GM12878 (cell line): Measurements from ENCODE around the gene CHL1. TPM values are rescaled to one million over a fixed set of nuclear protein-coding genes. Genes with fewer than 3 reads are reported as not detected.

Experiments
- ATAC-seq: fragments of 200-7000 bp; cut with Tn5 transposase; 3 replicates; pipeline ENCODE4 v1.9.1; 2020; ENCODE audit warnings: mild to moderate bottlenecking, moderate library complexity
- BruUV-seq: library from RNA; stranded (reverse); fragments of 400-500 nt; replicated peaks from 2 replicates; lab custom pipeline; 2021; lab: Mats Ljungman, UMichigan
- CTCF ChIA-PET: fragments of 300-600 bp; sonication (Branson Sonifier 250); formaldehyde crosslinking; extraction: SDS; loops from one replicate; lab custom pipeline; 2021; ENCODE audit warnings: inconsistent platforms; lab: Yijun Ruan, JAX
- POLR2A ChIA-PET: fragments of 350-600 bp; formaldehyde crosslinking; extraction: SDS; loops from one replicate; lab custom pipeline; 2021; ENCODE audit warnings: inconsistent platforms; lab: Charles Lee
- RAD21 ChIA-PET: fragments of 300-600 bp; sonication (Branson Sonifier 250); formaldehyde crosslinking; loops from one replicate; lab custom pipeline; 2023; ENCODE audit warnings: antibody characterized with exemption; ENCODE audit not compliant: unreplicated experiment; lab: Charles Lee
- SMC1A ChIA-PET: fragments of 300-600 bp; sonication (Branson Sonifier 250); formaldehyde crosslinking; loops from one replicate; lab custom pipeline; 2023; ENCODE audit not compliant: unreplicated experiment, uncharacterized antibody; lab: Charles Lee
- DNase-seq: peaks from one replicate; pipeline ENCODE4 v3.0.0-alpha.2; 2011; ENCODE audit warnings: low read depth, low spot score
- FAIRE-seq: peaks from 3 replicates; lab custom pipeline; 2011; peaks lifted over from hg19 to GRCh38; lab: Jason Lieb, UNC
- H2AFZ ChIP-seq: 2 replicates; pipeline ENCODE4 v1.6.0; 2011; ENCODE audit warnings: low read depth, low read length, control low read depth; ENCODE audit not compliant: control insufficient read depth
- H3K27ac ChIP-seq: 2 replicates; pipeline ENCODE4 v1.5.1; 2011; ENCODE audit warnings: control low read depth; ENCODE audit not compliant: control insufficient read depth, insufficient read depth
- H3K27me3 ChIP-seq, 2 experiments: replicated peaks in 1 of 2; 2 replicates each; pipeline versions ENCODE4 v1.6.0 to v1.6.1; 2011; ENCODE audit warnings: low read length in 1 of 2; ENCODE audit not compliant: control insufficient read depth in 2 of 2, insufficient read depth in 2 of 2
- H3K36me3 ChIP-seq, 2 experiments: 2 replicates each; pipeline ENCODE4 v1.5.1; 2011; ENCODE audit warnings: low read length in 1 of 2; ENCODE audit not compliant: control insufficient read depth in 2 of 2, insufficient read depth in 2 of 2
- H3K4me1 ChIP-seq: 2 replicates; pipeline ENCODE4 v1.6.1; 2011; ENCODE audit warnings: mild to moderate bottlenecking, low read length, moderate library complexity, mixed read lengths; ENCODE audit not compliant: control insufficient read depth, insufficient read depth
- H3K4me2 ChIP-seq: 2 replicates; pipeline ENCODE4 v1.6.0; 2011; ENCODE audit warnings: control low read depth; ENCODE audit not compliant: control insufficient read depth, insufficient read depth
- H3K4me3 ChIP-seq: fragments of 200-600 bp; sonication (generic); 2 replicates; pipeline ENCODE4 v1.5.1; 2016
- H3K79me2 ChIP-seq: 2 replicates; pipeline ENCODE4 v1.6.0; 2011; ENCODE audit warnings: low read length; ENCODE audit not compliant: control insufficient read depth, insufficient read depth
- H3K9ac ChIP-seq: 2 replicates; pipeline ENCODE4 v1.8.0; 2011; ENCODE audit warnings: low read length, control low read depth, mixed read lengths; ENCODE audit not compliant: control insufficient read depth, insufficient read depth
- H3K9me3 ChIP-seq: replicated peaks from 3 replicates; pipeline ENCODE4 v1.5.1; 2011; ENCODE audit warnings: mild to moderate bottlenecking, low read length; ENCODE audit not compliant: control insufficient read depth, insufficient read depth
- H4K20me1 ChIP-seq: 2 replicates; pipeline ENCODE4 v1.6.0; 2011; ENCODE audit not compliant: control insufficient read depth, insufficient read depth
- ASH2L ChIP-seq: fragments of 300-600, 200-600 bp; sonication (generic); IDR thresholded peaks from 2 replicates; pipeline ENCODE4 v1.6.1; 2017; ENCODE audit warnings: low read depth, mild to moderate bottlenecking, borderline replicate concordance
- BMI1 ChIP-seq: fragments of 450-650 bp; IDR thresholded peaks from 2 replicates; pipeline ENCODE4 v1.6.1; 2016; ENCODE audit warnings: mild to moderate bottlenecking, moderate library complexity, borderline replicate concordance
- FOS ChIP-seq: IDR thresholded peaks from 3 replicates; pipeline ENCODE4 v1.6.1; 2011; ENCODE audit warnings: borderline replicate concordance; ENCODE audit not compliant: insufficient read length; ENCODE audit errors: extremely low read depth
- GABPA ChIP-seq: IDR thresholded peaks from 2 replicates; pipeline ENCODE4 v1.6.1; 2014; ENCODE audit warnings: antibody characterized with exemption, low read depth, mild to moderate bottlenecking, inconsistent platforms
- LARP7 ChIP-seq: fragments of 450-650 bp; IDR thresholded peaks from 2 replicates; pipeline ENCODE4 v1.6.1; 2017; ENCODE audit warnings: mild to moderate bottlenecking
- MEF2A ChIP-seq: IDR thresholded peaks from 2 replicates; pipeline ENCODE4 v1.6.1; 2011; ENCODE audit warnings: low read depth, mild to moderate bottlenecking, low read length, moderate library complexity; ENCODE audit not compliant: insufficient read depth
- NR2C2 ChIP-seq: IDR thresholded peaks from 2 replicates; pipeline ENCODE4 v1.6.1; 2011; ENCODE audit warnings: borderline replicate concordance, low read depth; ENCODE audit not compliant: control insufficient read depth, insufficient read length
- SREBF2 ChIP-seq: IDR thresholded peaks from 2 replicates; pipeline ENCODE4 v1.6.1; 2012; ENCODE audit warnings: mild to moderate bottlenecking, low read length
- ZNF384 ChIP-seq: IDR thresholded peaks from 2 replicates; pipeline ENCODE4 v1.6.1; 2012; ENCODE audit warnings: low read depth, mild to moderate bottlenecking, low read length, improper control_type of control experiment, borderline replicate concordance
- WGBS: methylation state at CpG from one replicate; pipeline ENCODE4 v1.1.6; 2016; ENCODE audit warnings: low lambda C conversion rate; ENCODE audit not compliant: insufficient replicate concordance, insufficient coverage; ENCODE audit errors: missing lambda C conversion rate; 5-methylcytosine and 5-hydroxymethylcytosine counted together
- in situ Hi-C: fragments of 300-500 bp; cut with MboI; formaldehyde crosslinking; loops from 9 replicates; pipeline ENCODE4 v1.14.3; 2018; ENCODE audit warnings: mixed read lengths
- intact Hi-C: fragments of 100-400 bp; cut with micrococcal nuclease; formaldehyde crosslinking; loops from one replicate; pipeline ENCODE4 v1.14.2; 2022; ENCODE audit not compliant: unreplicated experiment
- polyA plus RNA-seq, 11 experiments: library from polyadenylated mRNA; depleted of rRNA in 4 of 11; unstranded in 6 of 11; stranded (reverse) in 5 of 11; fragments of >200 nt; fragmentation: Nextera tagmentation in 4 of 11; fragmentation: Illumina TruSeq in 1 of 11; extraction: Ambion mirVana in 4 of 11; extraction: Trizol in 1 of 11; gene quantifications; 1 replicate in 1 of 11; 2 replicates in 10 of 11; pipeline versions ENCODE4 v1.2.1 to v1.2.3, GENCODE V29; 2011 to 2016; ENCODE audit warnings: inconsistent platforms in 2 of 11, missing spikeins in 2 of 11, low read depth in 1 of 11
- total RNA-seq, 4 experiments: library from RNA; depleted of rRNA in 3 of 4; stranded (reverse); fragments of >200 nt in 3 of 4; fragmentation: Illumina TruSeq in 1 of 4; extraction: Trizol in 1 of 4; gene quantifications; 2 replicates each; pipeline versions ENCODE4 v1.2.1 to v1.2.3, GENCODE V29; 2013 to 2021
- TF ChIP-seq, protein P1 (sequence below): IDR thresholded peaks from 2 replicates; pipeline ENCODE4 v1.6.1; 2011; ENCODE audit warnings: borderline replicate concordance, low read depth, mild to moderate bottlenecking, moderate library complexity, mixed read lengths, low read length; ENCODE audit not compliant: insufficient read depth; ENCODE audit errors: extremely low read length
- TF ChIP-seq, protein P2 (sequence below): fragments of 150-350 bp; IDR thresholded peaks from 2 replicates; pipeline ENCODE4 v1.6.1; 2014; ENCODE audit warnings: mild to moderate bottlenecking, low read depth, low read length

The CHL1 gene
- total and polyA plus RNA-seq, 10 of the 15 experiments (the other 5 are each of a cell fraction or from before 2014, with no cell fraction given): 0.71 to 30.4 (median 1.8) TPM

DNA sequence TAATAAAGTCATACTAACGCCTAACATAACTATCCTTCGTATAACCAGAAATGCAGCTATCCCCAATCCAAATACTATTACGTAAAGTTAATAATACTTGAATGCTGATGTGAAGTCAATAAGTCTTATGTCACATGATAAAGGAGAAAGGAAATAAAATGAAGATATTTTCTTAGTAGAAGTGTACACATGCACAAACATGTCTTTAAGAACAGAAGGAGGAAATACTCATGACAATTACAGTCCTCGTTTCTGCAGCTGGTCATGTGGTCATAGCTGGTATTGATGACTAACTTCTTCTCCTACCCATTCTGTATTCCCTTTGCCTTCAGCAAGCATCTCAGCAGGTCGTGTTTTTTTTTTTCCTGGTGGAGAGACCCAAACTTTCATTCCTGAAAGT is 244.3 kb downstream of the CHL1 start:
- no peak for DNase-seq
- SMC1A ChIA-PET: no interaction called here
- ATAC-seq: no peak
- in situ Hi-C loops: no loop called here
- intact Hi-C loops: no loop called here
- RAD21 ChIA-PET: no interaction called here
- CTCF ChIA-PET: no interaction called here
- no peak overlapping the region for H3K9ac ChIP-seq
- FAIRE-seq: no peak
- POLR2A ChIA-PET: no interaction called here
- no peak for TF ChIP-seq GABPA
- TF ChIP-seq, protein P1, sequence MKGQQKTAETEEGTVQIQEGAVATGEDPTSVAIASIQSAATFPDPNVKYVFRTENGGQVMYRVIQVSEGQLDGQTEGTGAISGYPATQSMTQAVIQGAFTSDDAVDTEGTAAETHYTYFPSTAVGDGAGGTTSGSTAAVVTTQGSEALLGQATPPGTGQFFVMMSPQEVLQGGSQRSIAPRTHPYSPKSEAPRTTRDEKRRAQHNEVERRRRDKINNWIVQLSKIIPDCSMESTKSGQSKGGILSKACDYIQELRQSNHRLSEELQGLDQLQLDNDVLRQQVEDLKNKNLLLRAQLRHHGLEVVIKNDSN: no peak
- H3K4me2 ChIP-seq: no peak overlapping the region
- no peak overlapping the region for H3K27ac ChIP-seq
- no peaks in the 10 kb centered on the region for H3K27me3 ChIP-seq
- no peak overlapping the region for H3K4me3 ChIP-seq
- H3K79me2 ChIP-seq: no peaks in the 10 kb centered on the region
- no peaks in the 10 kb centered on the region for H3K4me1 ChIP-seq
- BruUV-seq: no TSS peak
- no peaks in the 10 kb centered on the region for H3K36me3 ChIP-seq
- WGBS: 39% methylated on average over 4 of the region's 5 CpGs
- no peak overlapping the region for H2AFZ ChIP-seq
- no peaks in the 10 kb centered on the region for H4K20me1 ChIP-seq
- no peaks in the 10 kb centered on the region for H3K9me3 ChIP-seq

DNA sequence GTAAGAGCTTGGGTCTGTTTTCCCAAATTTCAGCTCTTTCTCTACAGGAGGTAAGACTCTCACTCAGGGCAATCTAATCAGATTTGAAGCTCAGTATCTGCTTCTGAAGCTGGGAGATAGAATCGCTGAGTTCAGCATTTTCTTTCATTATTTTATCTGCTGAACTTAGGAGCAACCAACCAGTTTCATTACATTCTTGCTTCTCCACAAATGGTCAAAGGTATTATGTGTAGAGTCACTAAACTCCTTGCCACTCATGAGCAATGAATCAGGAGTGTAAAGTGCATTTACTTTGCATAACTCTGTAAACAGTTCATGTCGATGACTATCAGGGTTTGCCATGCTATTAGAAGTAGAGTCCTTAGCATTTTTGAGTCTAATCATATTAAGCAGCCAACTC is 249.4 kb downstream of the CHL1 start:
- 47% methylated on average over 2 of the region's 2 CpGs for WGBS
- ChIA-PET CTCF (no interaction called here), RAD21 (no interaction called here), POLR2A (no interaction called here), SMC1A (no interaction called here)
- in situ Hi-C loops (no loop called here), intact Hi-C loops (no loop called here)
- Histone ChIP-seq H3K27ac (no peak overlapping the region), H4K20me1 (no peaks in the 10 kb centered on the region), H3K9me3 (no peaks in the 10 kb centered on the region), H3K4me3 (no peak overlapping the region), H3K79me2 (no peaks in the 10 kb centered on the region), H3K4me1 (no peaks in the 10 kb centered on the region), H3K4me2 (no peak overlapping the region), H3K9ac (no peak overlapping the region), H3K27me3 (no peaks in the 10 kb centered on the region), H2AFZ (no peak overlapping the region), H3K36me3 (no peaks in the 10 kb centered on the region)
- FAIRE-seq (no peak), DNase-seq (no peak), ATAC-seq (no peak)
- no TSS peak for BruUV-seq
- TF ChIP-seq GABPA (no peak), FOS (no peak), SREBF2 (no peak), ASH2L (no peak), NR2C2 (no peak), BMI1 (no peak), MEF2A (no peak), LARP7 (no peak), ZNF384 (no peak)
- TF ChIP-seq, protein P2, sequence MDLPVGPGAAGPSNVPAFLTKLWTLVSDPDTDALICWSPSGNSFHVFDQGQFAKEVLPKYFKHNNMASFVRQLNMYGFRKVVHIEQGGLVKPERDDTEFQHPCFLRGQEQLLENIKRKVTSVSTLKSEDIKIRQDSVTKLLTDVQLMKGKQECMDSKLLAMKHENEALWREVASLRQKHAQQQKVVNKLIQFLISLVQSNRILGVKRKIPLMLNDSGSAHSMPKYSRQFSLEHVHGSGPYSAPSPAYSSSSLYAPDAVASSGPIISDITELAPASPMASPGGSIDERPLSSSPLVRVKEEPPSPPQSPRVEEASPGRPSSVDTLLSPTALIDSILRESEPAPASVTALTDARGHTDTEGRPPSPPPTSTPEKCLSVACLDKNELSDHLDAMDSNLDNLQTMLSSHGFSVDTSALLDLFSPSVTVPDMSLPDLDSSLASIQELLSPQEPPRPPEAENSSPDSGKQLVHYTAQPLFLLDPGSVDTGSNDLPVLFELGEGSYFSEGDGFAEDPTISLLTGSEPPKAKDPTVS: no peak
